ENCODE results near the gene C2CD2L.

GRCh38 chr11:119108146-119108856 lies 1.2 kb downstream of the C2CD2L start:
- TF ChIP-seq CTCF (conservative IDR thresholded peaks at IDR 0.05): no peak
- TF ChIP-seq EZH2 (IDR thresholded peaks at IDR 0.05; ENCODE audit: low read depth): no peak

Data from PC-9 (cell line).